GM11168 (cell line): Measurements from ENCODE around the gene FTCD.
"Not testable (repeated sequence)": the region's sequence is repeated elsewhere in the genome, so short reads cannot be mapped to it uniquely, and the experiment has no call there.

ENCODE experiments used
- in situ Hi-C: fragments of 300-500 bp; cut with MboI; formaldehyde crosslinking; loops from one replicate; pipeline ENCODE4 v1.12.0; 2022; ENCODE audit warnings: low sequenced_read_pairs; ENCODE audit not compliant: unreplicated experiment

FTCD gene

GRCh38 chr21:46172863-46173528, 17.6 kb upstream of the FTCD start:
- in situ Hi-C loops: no loop called here

DNA sequence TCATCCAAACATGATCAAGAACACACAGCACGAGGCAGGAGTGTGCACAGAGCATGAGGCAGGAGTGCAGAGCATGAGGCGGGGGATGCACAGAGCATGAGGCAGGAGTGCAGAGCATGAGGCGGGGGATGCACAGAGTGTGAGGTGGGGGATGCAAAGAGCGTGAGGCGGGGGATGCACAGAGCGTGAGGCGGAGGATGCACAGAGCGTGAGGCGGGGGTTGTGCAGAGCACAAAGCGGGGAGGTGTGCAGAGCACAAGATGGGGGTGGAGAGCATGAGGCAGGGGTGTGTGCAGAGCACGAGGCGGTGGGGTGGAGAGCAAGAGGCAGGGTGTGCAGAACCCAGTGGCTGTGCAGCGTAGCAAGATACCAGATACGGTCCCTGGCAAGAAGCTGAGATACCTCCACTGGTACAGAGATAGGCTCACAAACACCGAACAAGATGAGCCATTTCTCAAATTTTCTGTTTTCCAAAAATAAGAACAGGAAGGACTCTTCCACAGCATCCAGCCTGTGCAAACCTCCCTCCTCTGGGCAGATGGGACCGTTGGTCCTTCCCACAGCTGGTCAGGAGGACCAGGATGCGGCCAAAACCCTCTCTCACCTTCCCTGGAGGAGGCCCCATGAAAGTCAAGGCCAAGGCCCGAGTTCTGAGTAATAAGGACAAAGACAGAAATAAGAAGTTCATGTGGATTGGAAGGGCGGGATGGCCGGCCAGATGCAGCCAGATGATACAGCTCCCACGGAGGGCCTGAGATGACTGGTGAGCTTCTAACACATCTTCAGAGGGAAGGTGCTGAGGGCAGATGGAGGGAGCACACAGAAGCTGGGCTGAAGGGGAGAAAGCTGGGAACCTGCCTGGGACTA, 16.9 kb upstream of the FTCD start:
- in situ Hi-C loops: no loop called here

- in situ Hi-C loops: no loop called here
These were observed 16.2 kb upstream of the FTCD start for GRCh38 chr21:46171585-46171984.

GRCh38 chr21:46170436-46171193, 15.2 kb upstream of the FTCD start:
- in situ Hi-C loops: not testable (repeated sequence)

DNA sequence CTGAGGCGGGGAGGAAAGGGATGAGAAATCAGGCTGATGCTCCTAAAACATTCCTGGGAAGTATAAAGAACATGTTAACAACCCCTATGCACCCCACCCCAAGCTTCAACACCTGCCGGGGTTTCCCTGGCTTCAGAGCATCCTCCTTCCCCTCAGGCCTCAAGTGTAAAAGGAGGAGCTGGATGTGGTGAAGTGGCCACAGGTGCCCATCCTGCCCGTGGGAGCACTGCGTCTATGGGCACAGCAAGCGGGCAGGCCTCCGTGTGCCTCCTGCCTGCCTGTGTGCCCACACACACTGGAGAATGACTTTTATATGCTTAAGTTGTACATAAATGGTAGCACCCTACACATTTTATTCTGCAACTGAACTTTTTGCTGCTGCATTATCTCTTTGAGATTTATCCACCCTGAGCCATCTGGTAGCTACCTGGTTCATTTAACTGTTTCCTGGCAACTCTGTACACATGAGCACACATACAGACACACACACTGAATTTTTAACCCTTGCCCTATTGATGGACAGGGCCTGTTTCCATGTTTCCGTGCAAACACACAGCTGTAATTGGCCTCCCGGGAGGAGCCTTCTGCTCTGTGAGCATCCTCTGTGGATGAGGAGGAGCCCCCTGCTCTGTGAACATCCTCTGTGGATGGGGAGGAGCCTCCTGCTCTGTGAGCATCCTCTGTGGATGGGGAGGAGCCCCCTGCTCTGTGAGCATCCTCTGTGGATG, 13.4 kb upstream of the FTCD start:
- in situ Hi-C loops: no loop called here

DNA sequence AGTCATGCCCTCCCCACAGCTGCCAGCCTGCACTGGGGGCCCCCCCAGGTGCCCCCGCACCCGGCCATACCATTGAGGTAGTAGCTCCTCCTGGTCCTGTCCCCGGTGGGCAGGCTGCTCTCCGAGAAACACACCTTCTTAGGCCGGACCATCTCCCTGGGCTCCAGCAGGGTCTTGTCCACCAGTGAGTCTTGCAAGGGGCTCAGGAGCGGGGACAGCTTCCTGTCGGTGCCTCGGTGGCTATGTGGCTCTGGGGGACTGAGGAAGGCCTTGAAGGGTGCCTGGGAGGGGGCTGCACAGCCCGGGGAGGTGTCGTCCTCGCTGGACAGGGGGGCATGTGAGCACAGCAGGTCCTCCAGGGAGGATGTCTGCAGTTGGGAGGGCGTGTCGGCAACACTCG, 12.9 kb upstream of the FTCD start:
- in situ Hi-C loops: no loop called here

- in situ Hi-C loops: no loop called here
These were observed 9.7 kb upstream of the FTCD start for GRCh38 chr21:46165098-46165497.

DNA sequence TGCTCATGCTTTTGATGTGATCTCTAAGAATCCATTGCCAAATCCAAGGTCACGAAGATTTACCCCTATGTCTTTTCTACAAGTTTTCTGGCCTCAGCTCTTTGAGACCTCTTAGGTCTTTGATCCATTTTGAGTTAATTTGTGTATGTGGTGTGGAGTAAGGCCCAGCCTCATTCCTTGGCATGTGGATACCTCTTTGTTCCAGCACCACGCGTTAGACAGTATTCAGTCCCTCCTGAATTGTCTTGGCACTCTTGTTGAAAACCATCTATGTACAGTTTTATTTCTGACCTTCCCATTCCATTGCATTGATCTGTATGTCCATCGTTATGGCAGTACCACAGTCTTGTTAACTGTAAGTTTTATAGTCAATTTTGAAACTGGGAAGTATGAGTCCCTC, 8.0 kb upstream of the FTCD start:
- in situ Hi-C loops: no loop called here

DNA sequence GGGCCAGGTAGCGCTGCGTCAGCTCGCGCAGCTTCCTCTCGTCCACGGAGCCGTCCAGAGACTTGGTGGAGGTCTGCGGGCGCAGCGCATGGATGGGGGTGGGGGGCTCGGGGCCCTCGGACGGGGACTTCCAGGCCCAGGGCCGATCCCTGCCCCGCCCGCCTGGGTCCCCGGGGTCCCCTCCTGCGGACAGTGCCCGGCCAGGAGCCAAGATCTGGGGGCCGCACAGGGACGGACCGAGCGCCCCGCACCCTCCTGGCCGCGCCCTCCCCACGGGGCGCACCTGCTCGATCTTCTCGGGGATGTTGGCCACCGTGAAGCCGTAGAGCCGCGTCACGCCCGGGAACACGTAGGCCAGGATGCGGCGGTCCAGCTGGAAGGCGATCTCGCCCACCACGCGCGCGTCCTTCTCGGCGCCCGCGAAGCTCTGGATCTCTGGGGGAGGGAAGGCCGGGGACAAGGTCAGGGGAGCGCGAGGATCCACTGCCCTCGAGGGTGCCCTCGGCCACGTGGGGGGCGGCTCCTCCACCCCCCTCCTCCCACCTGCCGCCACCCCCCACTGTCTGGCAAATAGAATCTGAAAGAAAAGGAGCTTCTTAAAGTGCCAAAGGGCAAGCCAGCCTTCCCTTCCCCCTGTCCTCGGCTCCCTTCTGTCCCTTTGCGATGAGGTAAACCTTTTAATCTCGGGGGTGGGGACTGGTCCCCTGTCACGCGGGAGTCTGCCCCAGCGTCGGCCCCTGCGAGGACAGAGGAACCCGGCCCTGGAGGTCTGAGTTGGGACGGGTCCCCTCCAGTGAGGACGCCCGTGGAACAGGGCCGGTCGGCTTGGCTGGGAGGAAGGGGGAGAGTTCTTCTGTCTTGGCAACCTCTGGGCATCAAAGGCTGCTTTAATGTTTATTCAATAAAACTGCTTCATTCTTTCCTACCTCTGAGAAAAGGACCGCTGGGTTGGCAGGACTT, 6.5 kb upstream of the FTCD start:
- in situ Hi-C loops: no loop called here

GRCh38 chr21:46160907-46161632, 5.7 kb upstream of the FTCD start:
- in situ Hi-C loops: no loop called here

GRCh38 chr21:46160657-46160906, 5.2 kb upstream of the FTCD start:
- in situ Hi-C loops: no loop called here

- in situ Hi-C loops: no loop called here
These were observed 4.7 kb upstream of the FTCD start for GRCh38 chr21:46159841-46160656.

DNA sequence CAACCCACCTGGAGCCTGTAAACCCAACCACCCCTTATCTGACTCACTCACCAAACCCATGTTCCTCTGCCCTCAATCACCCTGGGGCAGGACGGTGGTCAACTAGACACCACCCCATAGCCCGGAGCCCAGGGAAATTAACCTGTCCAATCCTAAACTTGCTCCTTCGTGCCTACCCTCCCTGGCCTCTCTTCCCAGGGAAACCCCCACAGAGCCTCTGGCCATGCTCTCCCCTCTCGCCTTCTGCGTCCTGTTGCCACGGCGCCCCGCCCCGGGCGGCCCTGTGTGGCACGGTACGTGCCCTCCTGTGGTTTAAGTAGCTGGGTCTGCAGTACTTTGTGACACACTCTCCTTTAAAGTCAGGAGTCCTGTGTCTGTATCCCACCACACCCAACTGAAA, 4.0 kb upstream of the FTCD start:
- in situ Hi-C loops: no loop called here

DNA sequence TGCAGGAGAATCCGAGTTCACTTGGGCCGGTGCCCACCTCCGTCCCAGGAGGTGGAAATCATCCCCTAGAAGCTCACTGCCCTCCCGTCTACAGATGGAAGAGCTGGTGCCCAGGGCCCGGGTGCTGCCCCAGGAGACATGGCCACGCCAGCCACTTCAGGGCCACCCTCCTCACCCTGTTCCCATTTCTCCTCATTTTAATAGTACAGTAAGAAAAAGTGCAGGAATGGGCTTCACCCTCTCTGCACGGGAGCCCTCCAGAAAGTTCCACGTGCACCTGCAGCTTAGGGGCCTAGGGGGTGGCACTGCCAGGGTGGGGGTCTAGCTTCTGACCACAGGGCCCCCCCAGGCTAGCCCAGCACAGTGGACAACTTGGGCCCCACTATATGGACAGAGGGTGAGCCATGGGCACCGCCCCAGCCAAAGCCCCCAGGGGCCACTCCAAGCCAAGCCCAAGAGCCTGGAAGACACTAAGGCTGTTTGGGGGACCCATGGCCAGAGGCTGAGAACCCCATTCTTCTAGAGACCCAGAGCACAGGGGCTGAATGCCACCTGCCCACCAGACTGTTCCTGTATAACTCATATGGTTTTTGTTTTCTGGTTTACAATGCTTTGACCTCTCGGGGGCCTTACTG, 3.4 kb upstream of the FTCD start:
- in situ Hi-C loops: no loop called here

GRCh38 chr21:46157987-46158451, 2.6 kb upstream of the FTCD start:
- in situ Hi-C loops: no loop called here

- in situ Hi-C loops: no loop called here
These were observed 2.1 kb upstream of the FTCD start for GRCh38 chr21:46157396-46157986.

GRCh38 chr21:46156678-46157077, 1.3 kb upstream of the FTCD start:
- in situ Hi-C loops: no loop called here
